Panc1 (cell line): Measurements from ENCODE around the gene PTTG1IP. TPM values are rescaled to one million over a fixed set of nuclear protein-coding genes. Genes with fewer than 3 reads are reported as not detected.
A peak's percentile ranks its signal among the peaks of the same experiment; 100 is the strongest.

Source experiments
- ATAC-seq: fragments of 200-7000 bp; cut with Tn5 transposase; 2 replicates; pipeline ENCODE4 v1.9.1; 2020; ENCODE audit warnings: mild to moderate bottlenecking, moderate library complexity
- BruUV-seq: library from RNA; stranded (reverse); fragments of 400-500 nt; replicated peaks from 2 replicates; lab custom pipeline; 2021; lab: Mats Ljungman, UMichigan
- CTCF ChIA-PET: fragments of 300-600 bp; sonication (Branson Sonifier 250); formaldehyde crosslinking; loops from one replicate; lab custom pipeline; 2022; ENCODE audit warnings: antibody characterized with exemption; lab: Charles Lee
- POLR2A ChIA-PET: fragments of 300-600 bp; sonication (Branson Sonifier 250); formaldehyde crosslinking; loops from one replicate; lab custom pipeline; 2022; ENCODE audit warnings: antibody characterized with exemption; lab: Charles Lee
- DNase-seq: peaks from one replicate; pipeline ENCODE4 v3.0.0-alpha.2; 2010; ENCODE audit warnings: low read depth, low spot score
- H3K27ac ChIP-seq: 2 replicates; pipeline ENCODE4 v1.5.1; 2011; ENCODE audit warnings: mild to moderate bottlenecking, low read length, inconsistent platforms
- H3K27me3 ChIP-seq: fragments of 200-500 bp; sonication (Bioruptor generic); 2 replicates; pipeline ENCODE4 v1.6.0; 2014; ENCODE audit warnings: low read length, inconsistent platforms; ENCODE audit not compliant: control insufficient read depth, insufficient read depth
- H3K36me3 ChIP-seq: fragments of 200-500 bp; sonication (Bioruptor generic); 2 replicates; pipeline ENCODE4 v1.5.1; 2014; ENCODE audit warnings: inconsistent platforms, mild to moderate bottlenecking, low read length, moderate library complexity; ENCODE audit not compliant: control insufficient read depth, insufficient read depth
- H3K4me1 ChIP-seq: 2 replicates; pipeline ENCODE4 v1.5.1; 2011; ENCODE audit warnings: inconsistent platforms, mild to moderate bottlenecking, low read length, moderate library complexity; ENCODE audit not compliant: control insufficient read depth, insufficient read depth
- H3K4me3 ChIP-seq, 2 experiments: 2 replicates each; pipeline ENCODE4 v1.5.1; 2011 to 2012; ENCODE audit warnings: low read depth in 2 of 2, low read length in 2 of 2, mild to moderate bottlenecking in 2 of 2, inconsistent platforms in 1 of 2, moderate library complexity in 1 of 2
- H3K9me3 ChIP-seq: fragments of 200-500 bp; sonication (Bioruptor generic); 2 replicates; pipeline ENCODE4 v1.5.1; 2014; ENCODE audit warnings: low read depth, mild to moderate bottlenecking, inconsistent platforms, low read length, moderate library complexity; ENCODE audit not compliant: control insufficient read depth, insufficient read depth
- POLR2AphosphoS5 ChIP-seq: IDR thresholded peaks from 2 replicates; pipeline ENCODE4 v1.6.1; 2012; ENCODE audit warnings: mild to moderate bottlenecking, low read depth, low read length, moderate library complexity
- REST ChIP-seq, 2 experiments: IDR thresholded peaks; 2 replicates each; pipeline ENCODE4 v1.6.1; 2011 to 2012; ENCODE audit warnings: low read depth in 2 of 2, control low read depth in 1 of 2, low read length in 1 of 2, mild to moderate bottlenecking in 1 of 2, moderate library complexity in 1 of 2; ENCODE audit not compliant: insufficient read depth in 1 of 2
- SIN3A ChIP-seq: IDR thresholded peaks from 2 replicates; pipeline ENCODE4 v1.6.1; 2012; ENCODE audit warnings: low read depth, mild to moderate bottlenecking, low read length, moderate library complexity, borderline replicate concordance; ENCODE audit not compliant: insufficient read depth
- TCF7L2 ChIP-seq: IDR thresholded peaks from 2 replicates; pipeline ENCODE4 v1.6.1; 2011; ENCODE audit warnings: mild to moderate bottlenecking, low read depth, low read length, inconsistent platforms
- in situ Hi-C: cut with HindIII; loops from 2 replicates; pipeline ENCODE4 v1.10.0; 2016; ENCODE audit warnings: low sequenced_read_pairs, low pct_unique_long_range_greater_than_20kb
- intact Hi-C: fragments of 100-400 bp; cut with micrococcal nuclease; formaldehyde crosslinking; loops from one replicate; pipeline ENCODE4 v1.10.0; 2022; ENCODE audit not compliant: unreplicated experiment
- total RNA-seq: library from RNA; stranded (reverse); gene quantifications from one replicate; pipeline ENCODE4 v1.2.1, GENCODE V29; 2021; ENCODE audit not compliant: unreplicated experiment
- TF ChIP-seq, protein P1 (sequence below): fragments of 450-650 bp; IDR thresholded peaks from 2 replicates; pipeline ENCODE4 v1.5.1; 2017; ENCODE audit warnings: mild to moderate bottlenecking

Gene PTTG1IP
- total RNA-seq, 1 experiment from 2014 or later, result 226 TPM

DNA sequence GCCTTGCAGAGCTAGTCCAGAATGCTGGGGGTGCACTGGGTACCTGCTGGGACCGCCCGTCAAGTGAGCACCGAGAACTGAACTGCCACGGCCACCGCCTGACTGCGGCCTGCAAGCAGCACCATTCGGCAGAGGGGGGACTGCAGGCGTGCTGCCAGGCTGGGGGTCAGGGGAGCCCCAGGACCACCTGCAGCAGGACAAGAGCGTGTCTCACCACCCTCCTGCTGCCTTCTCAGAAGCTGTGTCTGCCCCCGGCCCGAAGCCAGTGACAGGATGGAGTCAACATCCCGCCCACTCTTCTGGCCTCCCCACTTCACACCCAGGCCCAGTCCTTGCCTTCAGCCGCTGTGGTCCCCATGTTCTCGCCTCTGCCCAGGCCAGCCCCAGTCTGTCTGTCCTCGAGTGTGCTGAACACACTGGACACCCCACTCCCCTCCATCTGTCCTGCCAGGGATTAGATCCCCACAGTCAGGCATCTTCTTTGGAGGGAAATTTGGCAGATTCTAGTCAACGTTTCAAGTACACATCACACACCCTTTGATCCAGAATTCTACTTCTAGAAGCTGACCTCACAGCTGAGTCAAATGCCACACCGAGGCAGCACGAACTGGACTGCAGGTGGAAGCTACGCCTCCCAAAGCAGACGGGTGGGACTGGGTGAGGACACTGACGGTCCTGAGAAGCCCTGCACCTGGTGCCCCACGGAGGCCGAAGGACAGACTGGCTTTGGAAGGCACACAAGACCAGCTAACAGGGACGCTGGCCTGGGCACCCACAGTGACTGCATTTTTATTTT lies 26.0 kb downstream of the PTTG1IP start:
- intact Hi-C loops, result no loop called here

GRCh38 chr21:44846485-44847260 lies 26.8 kb downstream of the PTTG1IP start:
- no TSS peak for BruUV-seq
- in situ Hi-C loops, result no loop called here
- Histone ChIP-seq H3K27ac (peak overlapping the region; percentile 68), H3K27me3 (no peaks in the 10 kb centered on the region), H3K4me3 (peak overlapping the region; percentile 25 to 46; a peak in 3 of 4 replicates), H3K36me3 (peaks cover 5% of the 10 kb centered on the region), H3K4me1 (peaks cover 15% of the 10 kb centered on the region), H3K9me3 (no peaks in the 10 kb centered on the region)
- ChIA-PET POLR2A (no interaction called here), CTCF (no interaction called here)
- ATAC-seq (peak; percentile 57), DNase-seq (no peak)
- no peak for TF ChIP-seq TCF7L2
- TF ChIP-seq REST (IDR thresholded peaks at IDR 0.05; ENCODE audit: insufficient read depth in 1 of 2, low read depth in 2 of 2, low read length in 1 of 2), result no peak
- TF ChIP-seq, protein P1, sequence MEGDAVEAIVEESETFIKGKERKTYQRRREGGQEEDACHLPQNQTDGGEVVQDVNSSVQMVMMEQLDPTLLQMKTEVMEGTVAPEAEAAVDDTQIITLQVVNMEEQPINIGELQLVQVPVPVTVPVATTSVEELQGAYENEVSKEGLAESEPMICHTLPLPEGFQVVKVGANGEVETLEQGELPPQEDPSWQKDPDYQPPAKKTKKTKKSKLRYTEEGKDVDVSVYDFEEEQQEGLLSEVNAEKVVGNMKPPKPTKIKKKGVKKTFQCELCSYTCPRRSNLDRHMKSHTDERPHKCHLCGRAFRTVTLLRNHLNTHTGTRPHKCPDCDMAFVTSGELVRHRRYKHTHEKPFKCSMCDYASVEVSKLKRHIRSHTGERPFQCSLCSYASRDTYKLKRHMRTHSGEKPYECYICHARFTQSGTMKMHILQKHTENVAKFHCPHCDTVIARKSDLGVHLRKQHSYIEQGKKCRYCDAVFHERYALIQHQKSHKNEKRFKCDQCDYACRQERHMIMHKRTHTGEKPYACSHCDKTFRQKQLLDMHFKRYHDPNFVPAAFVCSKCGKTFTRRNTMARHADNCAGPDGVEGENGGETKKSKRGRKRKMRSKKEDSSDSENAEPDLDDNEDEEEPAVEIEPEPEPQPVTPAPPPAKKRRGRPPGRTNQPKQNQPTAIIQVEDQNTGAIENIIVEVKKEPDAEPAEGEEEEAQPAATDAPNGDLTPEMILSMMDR, result no peak
- TF ChIP-seq POLR2AphosphoS5, result no peak
- TF ChIP-seq SIN3A, result no peak
- intact Hi-C loops, result no loop called here

More for the DNA sequence above, 26.0 kb downstream of the PTTG1IP start:
- in situ Hi-C loops, result no loop called here
- POLR2A ChIA-PET, result interaction anchor here (0.7 kb wide), 1 partner anchor 18 kb away, joined by 4 read pairs; no protein-coding TSS in a partner anchor
- H3K27me3 ChIP-seq, result no peaks in the 10 kb centered on the region
- H3K4me1 ChIP-seq, result peaks cover 15% of the 10 kb centered on the region
- H3K9me3 ChIP-seq, result no peaks in the 10 kb centered on the region
- BruUV-seq, result no TSS peak
- DNase-seq, result no peak
- no peak overlapping the region for H3K4me3 ChIP-seq
- H3K27ac ChIP-seq, result 0 out of 2 replicates have a peak overlapping the region, but pooled peaks have one; percentile 7
- H3K36me3 ChIP-seq, result peaks cover 5% of the 10 kb centered on the region
- peak; percentile 10; the same call in 1 of the 2 replicates for ATAC-seq
- CTCF ChIA-PET, result no interaction called here
- no peak for TF ChIP-seq REST (IDR thresholded peaks at IDR 0.05; ENCODE audit: insufficient read depth in 1 of 2, low read depth in 2 of 2, low read length in 1 of 2)
